HPDE6-E6E7 (cell line): ENCODE results near the gene TRPM5.

Experiments
- DNase-seq: peaks from one replicate; pipeline ENCODE4 v3.0.0; 2011; ENCODE audit warnings: missing footprints; ENCODE audit errors: extremely low spot score

TRPM5 gene

DNA sequence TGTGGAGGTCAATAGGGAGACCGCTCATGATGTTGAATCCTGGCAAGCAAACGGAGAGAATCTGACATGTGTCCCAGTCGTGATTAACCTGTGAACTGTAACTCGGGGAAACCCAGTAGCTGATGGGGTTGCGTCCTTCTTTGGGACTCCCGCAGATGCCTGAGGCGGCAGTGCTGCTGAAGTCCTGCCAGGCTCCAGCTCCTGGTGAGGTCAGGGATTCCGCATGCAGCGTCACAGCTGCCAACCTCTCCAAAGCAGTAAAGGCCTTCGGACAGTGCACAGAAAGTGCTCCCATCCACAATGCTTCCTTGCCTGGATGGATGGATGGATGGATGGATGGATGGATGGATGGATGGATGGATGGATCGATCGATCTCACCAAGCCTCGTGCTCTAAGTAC is 14.0 kb upstream of the TRPM5 start:
- no peak for DNase-seq

- no peak for DNase-seq
Measured at GRCh38 chr11:2453436-2453835, 9.1 kb upstream of the TRPM5 start.

- no peak for DNase-seq
Measured at GRCh38 chr11:2452321-2453012, 8.2 kb upstream of the TRPM5 start.

- DNase-seq, result no peak
Measured at GRCh38 chr11:2451916-2452315, 7.6 kb upstream of the TRPM5 start.

DNA sequence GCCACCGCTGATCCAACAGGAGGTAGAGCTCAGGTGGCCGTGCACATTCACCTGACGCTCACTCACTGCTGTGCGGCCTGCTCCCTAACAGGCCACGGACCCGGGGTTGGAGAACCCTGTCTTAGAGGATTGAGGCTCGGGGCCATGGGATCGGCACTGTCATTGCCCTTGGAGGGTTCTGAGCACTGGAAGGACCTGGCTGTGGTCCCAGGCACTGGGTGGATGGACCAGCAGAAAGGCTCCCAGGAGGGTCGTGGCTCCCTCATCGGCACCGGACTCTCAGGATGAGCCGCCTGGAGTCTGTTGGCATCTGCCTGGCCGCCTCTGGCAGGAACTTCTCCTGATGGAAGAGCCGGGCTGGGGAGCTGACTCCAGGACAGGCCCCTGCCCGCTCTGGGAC is 7.0 kb upstream of the TRPM5 start:
- DNase-seq, result no peak

DNA sequence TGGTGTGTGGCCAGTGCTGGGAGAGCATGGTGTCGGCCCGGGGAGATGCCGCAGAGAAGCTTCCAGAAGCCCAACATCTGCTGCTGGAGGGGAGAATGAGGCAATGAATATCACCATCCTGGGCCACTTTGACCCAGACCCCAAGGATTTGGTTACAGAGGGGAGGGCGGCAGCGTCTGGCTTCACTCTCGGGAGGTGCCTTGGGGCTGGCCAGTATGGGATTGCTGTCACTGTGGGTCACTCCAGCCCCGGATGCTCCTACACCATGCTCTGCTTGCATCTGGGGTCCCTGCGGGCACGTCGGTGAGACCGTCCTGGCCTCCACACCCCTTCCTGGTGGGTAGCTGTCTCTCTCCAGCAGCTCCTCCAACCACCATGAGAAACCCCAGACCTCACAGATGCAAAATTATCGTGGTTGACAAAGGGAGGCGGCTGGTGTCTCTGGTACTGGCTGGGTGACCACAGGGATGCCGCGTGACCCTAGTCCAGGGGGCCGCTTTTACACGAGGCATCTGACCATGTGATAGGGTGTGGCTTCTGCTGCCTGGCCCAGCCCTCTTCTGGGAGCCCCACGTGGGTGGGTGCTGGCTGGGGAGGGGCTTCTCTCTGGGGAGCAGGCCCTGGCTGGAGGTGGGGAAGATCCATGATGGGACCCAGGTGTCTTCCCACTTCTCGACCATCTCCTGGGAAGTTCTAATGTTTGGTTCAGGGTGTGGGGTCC is 6.2 kb upstream of the TRPM5 start:
- DNase-seq, result no peak

DNA sequence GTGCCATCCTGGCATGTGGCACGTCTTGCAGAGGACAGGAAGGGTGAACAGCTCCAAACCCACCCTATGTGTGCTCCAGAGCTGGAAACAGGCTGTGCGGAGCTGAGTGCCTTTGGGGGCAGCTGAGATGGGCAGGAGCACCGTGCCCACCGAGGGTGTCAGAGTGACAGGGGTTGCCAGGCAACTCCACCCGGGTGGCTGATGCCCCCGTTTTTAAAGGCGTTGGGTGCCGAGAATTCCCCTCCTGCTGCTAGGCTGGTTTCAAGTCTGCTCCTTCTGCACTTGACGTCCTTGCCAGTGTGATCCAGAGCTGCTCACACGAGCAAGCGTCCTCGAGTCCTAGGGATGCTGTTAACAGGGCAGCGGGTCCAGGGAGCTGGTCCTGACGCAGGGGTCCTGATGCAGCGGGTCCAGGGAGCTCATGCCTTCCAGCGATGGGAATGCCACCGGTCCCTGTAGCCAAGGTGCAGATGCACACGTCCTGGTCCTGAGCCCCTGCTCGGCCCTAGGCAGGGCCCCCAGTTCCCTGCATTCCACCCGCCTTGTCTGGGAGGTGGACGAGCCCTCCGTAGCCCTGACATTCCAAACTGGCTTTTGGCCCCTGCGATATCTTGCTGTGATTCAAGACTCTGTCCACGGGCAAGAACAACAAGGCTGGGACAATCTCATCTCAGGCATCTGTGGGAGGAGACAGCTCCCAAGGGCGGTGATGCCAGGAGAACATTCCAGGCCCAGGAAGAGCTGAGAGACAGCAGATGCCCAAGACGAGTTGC is 5.4 kb upstream of the TRPM5 start:
- DNase-seq, result no peak

DNA sequence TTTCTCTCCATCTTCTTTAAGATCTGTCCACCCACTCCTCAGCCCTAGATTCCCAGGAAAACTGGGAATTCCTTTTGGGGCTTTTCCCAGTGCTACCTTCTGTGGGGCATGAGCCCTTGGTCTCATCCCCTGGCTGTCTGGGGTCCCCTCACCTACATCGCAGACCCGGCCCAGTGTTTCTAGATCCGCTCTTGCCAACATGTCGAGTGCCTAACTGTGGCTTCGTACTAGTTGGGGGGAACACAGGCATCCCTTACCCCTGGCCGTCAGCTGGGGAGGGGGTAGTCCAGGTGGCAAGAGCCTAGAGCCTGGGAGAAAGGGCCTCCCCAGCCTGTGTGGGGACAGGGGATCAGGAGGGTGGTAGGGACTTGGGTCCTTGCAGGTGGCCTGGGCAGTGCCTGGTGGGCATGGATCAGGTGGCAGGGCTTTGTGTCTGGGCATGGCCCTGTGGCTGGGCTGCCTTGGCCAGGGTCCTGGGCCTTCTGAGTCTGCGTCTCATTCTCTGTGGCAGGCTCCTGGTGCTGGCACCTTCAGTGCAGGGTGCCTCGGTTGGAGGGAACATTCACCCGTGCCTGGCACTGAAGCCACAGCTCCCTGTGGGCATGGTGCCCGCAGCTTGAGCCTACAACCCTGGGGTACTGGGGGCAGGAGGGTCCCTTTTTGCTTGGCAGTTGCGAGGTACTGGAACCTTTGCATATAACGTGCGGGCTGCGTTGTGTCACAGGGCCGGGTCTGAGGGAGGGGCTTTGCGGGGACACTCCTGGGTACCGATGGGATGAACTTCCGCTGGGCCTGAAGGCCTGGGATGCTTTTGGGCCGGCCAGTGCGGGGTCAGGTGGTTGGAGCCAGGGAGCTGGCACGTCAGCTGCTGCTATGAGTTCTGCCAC is 4.6 kb upstream of the TRPM5 start:
- no peak for DNase-seq

DNA sequence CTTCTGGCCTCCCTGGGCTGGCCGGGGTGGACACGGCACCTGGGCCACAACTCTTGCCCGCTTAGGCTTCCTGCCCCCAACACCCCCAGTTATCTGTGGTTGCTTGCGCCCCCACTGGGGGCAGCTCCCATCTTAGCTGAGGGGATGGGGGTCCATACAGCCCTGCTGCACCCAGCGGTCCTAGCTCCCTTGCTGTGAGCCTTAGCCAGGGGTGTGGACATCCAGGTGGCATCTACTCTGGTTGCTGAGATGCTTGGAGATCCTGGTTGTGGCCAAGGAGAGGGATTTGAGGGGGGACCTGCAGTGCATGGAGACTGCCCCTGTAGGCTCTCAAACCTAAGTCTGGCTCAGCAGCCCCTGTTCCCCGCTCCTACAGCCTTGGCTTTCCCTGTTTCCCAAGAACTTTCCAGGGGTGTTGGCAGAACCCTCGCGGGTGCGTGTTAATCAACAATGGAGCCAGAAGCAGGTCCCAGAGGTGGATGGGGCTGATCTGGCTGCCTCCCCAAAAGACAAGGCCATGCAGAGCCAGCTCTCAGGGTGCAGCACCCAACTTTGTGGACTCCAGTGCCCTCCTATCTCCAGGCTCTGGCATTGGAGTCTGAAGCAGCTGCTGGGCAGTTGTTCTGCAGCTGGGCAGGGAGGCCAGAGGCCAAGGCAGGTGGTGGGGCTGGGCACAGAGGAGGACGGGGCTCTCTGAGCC is 3.8 kb upstream of the TRPM5 start:
- DNase-seq, result no peak

DNA sequence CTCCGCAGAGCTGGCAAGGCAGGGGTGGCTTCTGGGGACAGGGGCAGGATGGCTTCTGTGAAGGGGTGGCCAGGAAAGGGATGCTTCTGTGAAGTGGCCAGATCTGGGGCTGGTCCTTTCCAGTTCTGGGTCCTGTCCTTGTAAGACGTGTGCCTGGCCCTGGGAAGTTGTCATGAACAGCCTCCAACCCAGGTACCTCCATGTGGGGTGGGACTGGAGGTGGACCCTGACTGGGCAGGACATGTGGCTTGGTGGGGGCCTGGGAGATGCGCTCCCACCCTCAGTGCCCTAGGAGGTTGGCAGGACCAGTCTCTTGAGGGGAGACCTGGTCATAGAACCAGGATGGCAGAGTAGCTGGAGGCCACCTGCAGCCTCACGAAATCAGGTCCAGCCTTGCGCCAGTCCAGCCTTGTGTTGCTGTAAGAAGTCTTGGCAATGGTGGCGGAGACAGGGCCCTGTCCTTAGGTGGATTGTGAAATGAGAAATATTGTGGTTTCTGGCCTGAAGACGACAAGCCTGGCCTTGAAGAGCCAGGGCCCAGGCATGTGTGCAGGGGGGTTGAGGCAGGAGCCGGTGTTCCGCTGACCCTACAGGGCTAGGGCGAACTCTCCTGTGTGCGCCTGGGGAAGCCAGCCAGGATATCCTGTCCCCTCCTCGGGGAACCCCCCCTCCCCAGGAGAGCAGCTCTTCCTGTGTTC is 3.1 kb upstream of the TRPM5 start:
- DNase-seq, result no peak

DNA sequence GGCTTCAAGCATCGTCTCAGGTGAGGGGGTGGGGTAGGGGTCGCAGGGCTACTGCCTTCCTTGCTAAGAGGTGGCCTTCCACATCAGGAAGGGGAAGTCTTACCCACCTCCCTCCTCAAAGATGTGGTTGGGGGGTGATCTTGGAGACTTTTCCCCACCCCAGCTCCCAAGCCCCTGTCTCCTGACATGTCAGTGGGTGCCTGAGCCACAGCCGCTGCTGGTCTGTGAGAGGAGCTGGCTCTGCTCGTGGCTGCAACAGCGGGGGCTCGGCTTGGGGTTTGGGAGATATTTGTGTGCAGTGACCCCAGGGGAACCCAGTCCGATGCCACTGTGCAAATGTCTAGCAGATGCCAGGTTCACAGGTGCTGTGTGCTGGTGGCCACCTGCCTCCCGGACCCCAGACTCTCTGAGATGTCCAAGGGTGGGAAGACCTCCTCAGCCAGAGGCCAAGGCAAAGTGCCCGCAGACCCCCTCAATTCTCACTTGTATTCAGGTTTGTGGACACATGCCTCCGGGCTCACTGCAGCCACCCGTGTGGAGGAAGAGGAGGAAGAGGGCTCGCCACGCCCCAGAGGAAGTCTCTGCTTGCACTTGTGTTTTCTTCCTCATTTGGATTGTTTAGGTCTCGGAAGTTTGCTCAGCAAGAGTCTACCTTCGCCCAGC is 2.4 kb upstream of the TRPM5 start:
- DNase-seq, result no peak

- DNase-seq, result no peak
Measured at GRCh38 chr11:2445746-2446551, 1.6 kb upstream of the TRPM5 start.

- no peak for DNase-seq
Measured at GRCh38 chr11:2444821-2445745, 769 bp upstream of the TRPM5 start, which contains the start of gene KCNQ1. TSS of gene KCNQ1 (plus strand) at chr11:2445008. CDS start at chr11:2445099, 91 bp downstream.

DNA sequence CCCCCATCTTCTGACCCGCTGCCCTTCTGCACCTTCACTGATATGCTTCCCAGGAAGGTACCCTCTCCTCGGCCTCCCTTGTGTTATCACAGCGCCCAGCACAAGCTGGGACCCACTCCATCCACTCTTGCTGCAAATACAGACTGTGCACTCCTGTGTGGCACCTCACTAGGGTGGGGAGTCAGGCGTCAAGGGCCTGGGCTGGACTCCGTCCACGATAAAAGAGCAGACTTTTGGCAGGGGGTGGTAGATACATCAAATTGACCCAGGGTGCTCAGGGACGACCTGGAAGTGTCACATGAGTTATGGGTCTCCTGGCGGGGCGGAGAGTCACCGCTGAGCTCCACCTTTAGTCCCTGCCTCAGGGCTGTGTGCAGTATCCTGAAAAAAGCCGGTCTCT is 908 bp downstream of the TRPM5 start:
- no peak for DNase-seq

GRCh38 chr11:2442589-2442988 is 1.7 kb downstream of the TRPM5 start:
- DNase-seq, result no peak

DNA sequence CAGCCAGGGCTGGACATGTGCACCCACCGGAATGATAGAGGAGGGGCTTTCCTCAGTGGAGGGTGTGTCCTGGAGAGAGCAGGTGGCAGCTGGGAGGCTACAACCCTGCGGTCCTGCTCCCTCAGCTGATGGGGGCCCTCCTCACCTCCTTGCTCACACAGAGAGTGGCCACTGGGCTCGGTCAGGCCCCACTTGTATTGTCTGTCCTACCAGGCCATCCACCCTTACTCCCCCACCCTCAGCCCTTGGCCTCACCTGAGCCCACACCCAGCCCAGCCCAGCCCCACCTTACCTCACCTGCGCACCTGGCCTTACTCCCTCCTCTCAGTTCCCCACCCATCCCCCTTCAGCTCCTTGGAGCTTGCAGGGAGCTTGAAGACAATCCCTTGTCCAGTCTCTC is 3.1 kb downstream of the TRPM5 start:
- no peak for DNase-seq

DNA sequence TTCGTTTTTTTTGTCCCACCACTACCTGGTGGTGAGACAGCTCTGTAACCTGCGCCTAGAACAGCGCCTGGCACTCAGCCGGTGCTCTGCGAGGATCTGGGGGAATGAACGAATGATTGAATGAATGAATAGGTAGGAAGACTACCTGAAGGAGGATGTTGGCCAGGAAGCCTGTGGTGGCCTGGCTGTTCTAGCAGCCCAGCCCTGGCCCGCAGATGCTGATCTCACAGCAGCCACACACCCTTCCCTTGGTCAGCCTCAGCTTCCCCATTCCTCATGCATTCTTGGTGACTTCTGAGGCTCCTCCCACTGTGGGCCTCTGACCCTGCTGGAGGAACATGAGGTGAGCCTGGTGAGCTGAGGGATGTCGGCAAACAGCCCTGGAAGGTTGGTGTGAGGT is 3.7 kb downstream of the TRPM5 start:
- no peak for DNase-seq

GRCh38 chr11:2439820-2440219 is 4.5 kb downstream of the TRPM5 start:
- DNase-seq, result no peak
